Glomerular endothelial cell (primary cell): ENCODE measurements around the gene MAGI2. TPM values are rescaled to one million over a fixed set of nuclear protein-coding genes. Genes with fewer than 3 reads are reported as not detected.

Experiments used
- DNase-seq: peaks from one replicate; pipeline ENCODE4 v3.0.0-alpha.2; 2011; ENCODE audit warnings: low read depth, low spot score; ENCODE audit errors: extremely low read depth
- total RNA-seq: library from RNA; depleted of rRNA; stranded (reverse); fragments of >200 nt; gene quantifications from 2 replicates; pipeline ENCODE4 v1.2.3, GENCODE V29; 2015

The MAGI2 gene
- 6.6 and 6.7 TPM in 2 replicates for total RNA-seq

DNA sequence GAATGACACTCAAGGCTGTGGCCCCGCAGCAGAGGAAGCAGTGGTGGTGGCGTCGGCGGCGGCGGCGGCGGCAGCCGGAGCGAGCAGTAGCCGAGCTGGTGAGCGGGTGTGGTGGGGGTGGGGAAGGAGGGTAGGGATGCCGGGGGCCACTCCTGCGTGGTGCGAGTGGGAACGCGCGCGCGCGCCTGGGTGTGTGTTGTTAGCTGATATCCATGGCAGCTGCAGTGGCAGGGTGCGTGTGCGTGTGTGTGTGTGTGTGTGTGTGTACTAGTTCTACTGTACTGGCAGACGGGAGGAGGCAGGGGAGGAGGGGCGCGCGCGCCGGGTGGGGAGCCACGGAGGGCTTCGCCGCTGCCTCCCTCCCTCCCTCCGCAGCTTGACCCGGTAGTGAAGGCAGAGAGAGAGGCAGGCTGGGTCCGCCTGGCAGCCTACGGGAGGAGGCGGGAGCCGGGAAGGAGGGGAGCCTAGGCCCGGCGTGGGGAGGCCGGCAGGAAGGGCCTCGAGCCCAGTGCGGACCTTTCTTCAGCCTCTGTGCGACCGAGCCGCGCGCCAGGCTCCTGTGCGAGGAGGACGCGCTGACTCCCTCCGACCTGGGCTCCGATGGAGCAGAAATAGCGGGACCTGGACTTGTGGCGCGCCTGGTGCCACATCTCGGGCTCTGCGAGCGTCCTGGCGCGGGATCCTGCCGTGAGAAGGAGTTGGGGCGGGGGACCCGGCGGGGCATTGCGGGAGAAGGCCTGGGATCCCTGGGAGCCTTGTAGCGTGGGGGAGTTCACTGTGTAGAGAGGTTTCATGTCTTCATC, at the start of gene MAGI2:
MAGI2 (minus strand) TSS at position 110 of the 803 bp plus-strand sequence. CDS start 347 bp downstream, outside the sequence.
- no peak for DNase-seq

DNA sequence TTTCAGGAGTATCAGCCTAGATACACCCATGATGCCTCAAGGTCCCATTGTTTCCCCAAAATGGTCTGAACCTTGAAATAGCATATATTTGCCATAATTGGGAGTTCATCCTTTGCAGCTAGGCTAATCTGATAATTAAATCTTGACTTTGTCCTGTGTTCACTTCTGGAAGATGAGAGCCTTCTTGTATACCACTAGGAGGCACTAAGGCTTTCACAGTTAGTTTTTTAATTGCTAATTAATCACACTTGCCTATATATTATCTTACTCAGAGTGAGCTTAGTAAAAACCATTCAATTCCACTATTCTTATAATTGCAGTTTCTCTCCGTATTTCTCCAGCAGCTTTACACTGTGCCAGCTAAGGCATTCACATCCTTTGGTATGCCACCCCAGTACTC, 48.7 kb upstream of the MAGI2 start:
- no peak for DNase-seq

DNA sequence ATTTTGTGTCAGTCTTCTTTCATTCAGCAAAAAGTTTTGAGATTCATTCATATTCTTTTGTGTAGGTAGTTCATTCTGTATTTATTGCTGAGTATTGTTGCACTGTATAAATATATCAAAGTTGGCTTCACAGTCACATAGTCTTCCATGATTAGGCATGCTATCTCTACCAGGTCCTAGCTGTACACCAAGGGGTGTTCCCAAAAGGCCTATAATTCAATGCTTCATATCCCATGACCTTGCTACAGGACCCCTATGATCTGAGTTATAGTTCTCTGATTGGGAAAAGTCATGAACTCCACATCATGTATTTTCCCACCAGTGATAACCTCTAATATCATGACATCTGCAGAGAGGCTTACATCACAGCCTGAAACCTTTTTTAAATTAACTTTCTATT, 47.3 kb upstream of the MAGI2 start:
- DNase-seq: no peak

DNA sequence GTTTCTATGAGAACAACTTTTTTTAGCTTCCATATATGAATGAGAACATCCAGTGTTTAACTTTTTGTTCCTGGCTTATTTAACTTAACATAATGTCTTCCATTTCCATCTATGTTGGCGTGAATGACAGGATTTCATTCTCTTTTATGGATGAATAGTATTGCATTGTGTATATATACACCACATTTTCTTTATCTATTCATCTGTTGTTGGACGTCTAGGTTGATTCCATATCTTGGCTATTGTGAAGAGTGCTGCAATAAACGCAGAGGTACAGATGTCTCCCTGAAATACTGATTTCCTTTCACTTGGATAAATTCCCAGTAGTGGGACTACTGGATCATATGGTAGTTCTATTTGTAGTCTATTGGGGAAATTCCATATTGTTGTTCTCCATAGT, 44.3 kb upstream of the MAGI2 start:
- no peak for DNase-seq

DNA sequence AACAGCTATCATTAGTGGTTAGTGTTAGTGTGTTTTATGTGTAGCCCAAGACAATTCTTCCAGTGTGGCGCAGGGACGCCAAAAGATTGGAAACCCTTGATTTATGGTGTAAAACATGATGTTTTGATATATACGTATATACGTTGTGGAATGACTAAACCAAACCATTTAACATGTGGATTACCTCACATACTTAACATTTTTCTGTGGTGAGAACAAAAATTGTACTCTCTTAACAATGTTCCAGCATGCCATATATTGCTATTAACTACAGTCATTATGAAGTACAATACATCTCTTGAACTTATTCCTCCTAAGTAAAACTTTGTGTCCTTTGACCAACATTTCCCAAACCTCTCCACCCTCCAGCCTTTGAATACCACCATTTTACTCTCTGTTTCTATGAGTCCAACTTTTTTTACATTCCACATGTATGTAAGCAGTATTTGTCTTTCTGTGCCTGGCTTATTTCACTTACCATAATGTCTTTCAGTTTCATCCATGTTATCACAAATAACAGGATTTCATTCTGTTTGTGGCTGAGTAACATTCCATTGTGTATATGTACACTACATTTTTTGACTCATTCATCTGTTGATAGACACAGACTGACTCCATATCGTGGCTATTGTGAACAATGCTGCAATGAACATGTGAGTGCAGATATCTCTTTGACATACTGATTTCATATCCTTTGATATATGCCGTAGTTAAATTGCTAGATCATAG, 42.2 kb upstream of the MAGI2 start:
- no peak for DNase-seq

DNA sequence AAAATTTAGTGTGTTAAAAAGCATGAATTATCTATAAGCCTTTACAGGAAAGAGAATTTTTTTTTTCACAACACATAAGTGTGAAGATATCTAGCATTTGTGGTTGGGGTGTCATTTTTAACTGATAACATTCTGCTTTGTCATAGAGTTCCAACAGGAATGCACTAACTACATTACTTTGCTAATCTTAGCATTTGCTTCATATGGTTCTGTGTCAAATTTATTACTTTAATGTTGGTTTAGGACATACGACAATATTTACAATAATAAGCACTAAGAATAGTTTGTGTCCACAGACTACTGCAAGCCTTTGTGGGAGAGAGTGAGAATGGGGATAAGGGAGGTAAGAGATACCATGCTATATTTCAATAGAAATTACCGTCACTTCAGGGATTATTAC, 40.6 kb upstream of the MAGI2 start:
- DNase-seq: no peak

DNA sequence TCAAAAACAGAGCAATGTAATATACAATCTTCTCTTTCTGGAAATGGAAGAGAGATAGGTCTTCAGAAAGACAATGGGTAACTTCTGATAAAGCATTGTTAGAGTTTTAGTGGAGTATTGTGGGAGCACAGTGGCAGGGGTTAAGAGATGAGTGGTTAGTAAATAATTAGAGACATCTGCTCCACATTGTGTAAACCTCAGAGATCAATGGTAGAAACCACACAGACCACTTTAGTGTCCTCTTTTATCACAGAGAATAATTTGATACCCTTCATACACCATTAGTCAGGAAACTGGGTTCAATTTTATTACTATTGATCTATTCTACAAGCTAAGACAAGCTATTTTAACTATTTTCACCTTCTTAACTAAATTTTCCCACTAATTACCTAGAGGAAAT, 35.9 kb upstream of the MAGI2 start:
- DNase-seq: no peak

DNA sequence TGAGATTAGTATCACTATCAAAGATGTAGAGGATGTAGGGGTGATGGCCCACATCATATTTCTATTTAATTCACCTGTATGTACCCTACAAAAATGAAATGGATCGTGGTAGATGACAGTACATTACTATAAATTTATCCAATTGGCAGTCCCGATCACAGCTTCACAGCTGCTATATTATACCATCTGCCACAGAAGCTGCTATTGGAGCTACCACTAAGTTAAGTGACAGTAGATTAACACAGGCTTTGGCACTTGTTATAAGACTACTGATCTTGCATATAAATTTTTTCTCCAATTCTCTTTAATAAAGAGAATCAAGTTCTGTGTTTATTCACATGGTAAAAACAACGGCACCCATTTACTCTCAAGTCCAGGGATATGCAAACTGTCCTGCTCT, 24.9 kb upstream of the MAGI2 start:
- DNase-seq: no peak

DNA sequence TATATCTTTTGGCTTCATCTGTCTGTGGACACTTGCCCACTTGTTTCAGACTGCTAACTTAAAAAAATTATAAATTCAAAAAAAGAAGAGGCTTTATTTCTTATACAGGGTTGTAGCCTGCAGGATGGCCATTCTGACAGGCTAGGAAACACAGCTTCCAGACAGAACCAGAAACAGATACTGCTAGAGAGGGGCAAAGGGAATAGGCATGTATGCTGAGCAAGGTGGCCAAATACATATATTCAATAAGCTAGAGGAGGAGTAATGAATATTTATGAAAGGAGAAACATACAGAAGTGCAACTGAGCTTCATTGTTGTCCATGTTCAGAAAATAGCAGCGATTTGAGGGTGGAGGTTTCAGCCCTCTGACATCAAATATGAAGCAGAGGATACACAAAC, 22.0 kb upstream of the MAGI2 start:
- DNase-seq: no peak

DNA sequence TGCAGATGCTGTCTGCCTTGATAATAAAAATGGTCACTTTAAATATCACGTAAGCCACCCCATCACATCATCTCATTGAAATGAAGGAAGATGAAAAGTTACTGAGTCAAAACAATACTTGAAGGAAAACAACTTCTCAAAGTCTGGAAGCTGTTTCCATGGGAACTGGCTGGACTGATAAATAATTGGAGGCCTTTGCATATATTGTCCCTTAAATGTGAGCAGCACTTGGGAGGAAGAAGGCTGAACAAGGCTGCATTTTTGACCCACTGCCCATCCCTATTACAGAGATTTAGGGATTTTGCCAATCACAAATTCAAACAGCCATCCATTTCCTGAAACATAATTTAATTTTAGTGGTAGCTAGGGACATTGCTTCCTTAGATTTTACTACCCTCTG, 18.2 kb upstream of the MAGI2 start:
- no peak for DNase-seq

DNA sequence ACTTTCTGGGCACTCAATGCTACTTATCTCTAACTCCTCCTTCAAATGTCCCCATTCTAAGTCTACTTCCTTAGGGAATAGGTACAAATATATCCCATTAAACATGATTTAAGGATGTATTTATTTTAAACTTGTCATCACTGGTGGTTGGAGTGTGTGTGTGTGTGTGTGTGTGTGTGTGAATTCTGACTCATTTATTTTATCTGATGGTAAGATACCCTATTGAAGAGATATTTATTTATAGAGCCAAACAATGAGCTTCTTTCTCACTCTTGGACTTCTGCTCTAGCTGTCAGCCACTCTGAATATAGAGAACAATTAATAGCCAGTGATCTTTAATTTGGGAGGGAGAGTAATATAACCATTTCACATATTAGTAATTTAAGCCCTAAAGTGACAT, 17.8 kb upstream of the MAGI2 start:
- DNase-seq: no peak

DNA sequence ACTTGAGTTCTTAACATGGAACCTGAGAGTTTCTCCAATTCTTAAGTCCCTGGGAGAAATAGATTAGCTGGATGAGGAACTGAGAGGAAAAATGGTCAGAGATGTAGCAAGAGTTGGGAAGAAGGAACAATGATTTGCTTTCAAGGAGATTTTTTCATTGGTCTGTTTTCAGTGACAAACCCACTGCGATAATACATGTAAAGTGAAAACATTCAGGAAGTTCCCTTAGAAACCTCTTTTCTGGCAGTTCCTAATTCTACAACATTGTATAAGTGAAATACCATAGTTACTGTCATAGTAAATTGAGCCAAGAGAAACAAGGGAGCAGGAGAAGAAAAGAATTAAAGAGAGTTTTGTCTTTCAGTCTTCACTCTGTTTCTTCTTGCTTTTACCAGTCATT, 12.1 kb upstream of the MAGI2 start:
- no peak for DNase-seq

DNA sequence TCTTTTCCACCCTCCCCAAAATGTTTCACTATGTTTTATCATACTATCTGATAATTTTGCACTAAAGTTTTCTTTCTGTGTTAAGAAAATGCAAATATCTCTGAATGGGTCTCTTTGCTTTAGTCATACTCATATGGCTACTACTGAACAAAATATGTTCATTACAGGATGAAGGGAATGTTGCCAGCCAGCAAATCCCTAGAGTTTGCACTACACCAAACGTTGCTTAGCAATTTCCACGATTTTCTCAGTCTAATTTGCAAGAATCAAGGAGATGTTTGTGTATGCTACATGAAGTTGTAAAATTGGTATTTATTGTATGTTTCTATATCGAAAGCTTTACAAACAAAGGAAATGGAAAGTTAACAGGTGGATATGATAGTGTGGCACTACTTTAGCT, 10.6 kb upstream of the MAGI2 start:
- DNase-seq: no peak

DNA sequence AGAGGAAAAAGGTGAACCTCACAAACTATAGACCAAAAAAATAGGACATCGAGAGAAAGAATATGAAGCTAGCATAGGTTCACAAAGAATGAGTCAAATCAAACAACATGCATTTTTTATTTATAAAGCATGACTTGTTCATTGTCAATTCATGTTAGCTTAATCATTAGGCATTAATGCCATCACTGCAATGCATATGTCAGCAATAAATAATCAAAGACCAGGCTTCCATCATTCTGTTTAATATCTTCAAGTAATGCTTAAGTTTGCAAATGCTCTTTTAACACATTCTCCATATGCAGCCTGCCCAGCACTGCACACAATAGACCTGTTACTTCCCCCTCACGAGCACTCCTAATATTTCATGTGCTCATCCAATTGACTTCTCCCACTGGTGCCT, 8.9 kb upstream of the MAGI2 start:
- no peak for DNase-seq

DNA sequence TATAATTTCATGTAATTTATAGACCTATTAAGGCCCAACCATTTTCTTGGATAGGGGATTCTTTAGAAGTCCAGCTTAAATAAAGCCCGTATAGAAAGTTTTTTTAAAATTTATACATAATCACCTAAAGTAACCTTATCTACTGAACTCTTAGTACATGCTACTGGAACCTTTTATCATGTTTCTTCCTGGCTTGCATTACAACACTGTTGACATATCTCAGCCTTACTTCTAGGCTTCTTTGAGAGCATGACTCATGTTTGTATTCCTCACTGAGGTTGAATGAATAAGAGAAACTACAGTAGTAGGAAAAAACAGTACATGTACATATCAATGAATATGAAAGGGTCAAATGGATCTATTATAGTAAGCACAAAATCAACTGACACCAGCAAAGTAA, 8.2 kb upstream of the MAGI2 start:
- no peak for DNase-seq

DNA sequence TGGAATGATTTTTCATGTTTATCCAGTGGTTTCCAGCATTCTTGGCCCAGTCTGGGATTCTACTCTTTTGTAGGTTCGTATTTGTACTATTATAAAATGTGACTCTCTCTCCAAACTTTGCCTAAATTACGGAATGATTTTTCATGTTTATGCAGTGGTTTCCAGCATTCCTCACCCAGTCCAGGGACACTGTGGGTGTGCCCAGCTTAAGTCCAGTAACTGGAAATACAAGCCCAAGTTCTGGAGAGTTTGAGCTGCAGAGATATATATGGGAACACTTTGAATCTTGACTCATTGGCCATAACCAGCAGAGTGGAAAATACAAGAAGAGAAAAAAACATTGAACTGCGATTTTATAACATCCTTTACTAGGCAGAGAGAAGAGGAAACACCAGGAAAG, 5.9 kb upstream of the MAGI2 start:
- DNase-seq: no peak

DNA sequence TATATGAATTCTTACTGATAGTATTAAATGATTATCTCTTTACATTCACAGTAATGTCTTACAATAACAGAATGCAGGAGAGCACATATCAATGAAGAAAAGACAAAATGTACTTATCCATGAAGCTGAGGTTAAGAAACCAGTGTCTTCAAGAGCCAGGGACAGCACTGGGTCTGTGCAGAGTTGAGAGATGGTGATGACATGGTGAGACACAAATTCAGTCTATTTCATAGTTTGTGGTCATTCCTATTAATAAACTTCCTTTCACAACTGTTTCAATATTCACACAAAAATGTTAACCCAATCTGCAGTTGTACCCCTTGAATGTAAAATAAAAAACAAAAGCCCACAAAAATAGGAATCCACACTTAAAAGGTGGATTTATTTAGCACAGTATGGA, 5.3 kb upstream of the MAGI2 start:
- DNase-seq: no peak

DNA sequence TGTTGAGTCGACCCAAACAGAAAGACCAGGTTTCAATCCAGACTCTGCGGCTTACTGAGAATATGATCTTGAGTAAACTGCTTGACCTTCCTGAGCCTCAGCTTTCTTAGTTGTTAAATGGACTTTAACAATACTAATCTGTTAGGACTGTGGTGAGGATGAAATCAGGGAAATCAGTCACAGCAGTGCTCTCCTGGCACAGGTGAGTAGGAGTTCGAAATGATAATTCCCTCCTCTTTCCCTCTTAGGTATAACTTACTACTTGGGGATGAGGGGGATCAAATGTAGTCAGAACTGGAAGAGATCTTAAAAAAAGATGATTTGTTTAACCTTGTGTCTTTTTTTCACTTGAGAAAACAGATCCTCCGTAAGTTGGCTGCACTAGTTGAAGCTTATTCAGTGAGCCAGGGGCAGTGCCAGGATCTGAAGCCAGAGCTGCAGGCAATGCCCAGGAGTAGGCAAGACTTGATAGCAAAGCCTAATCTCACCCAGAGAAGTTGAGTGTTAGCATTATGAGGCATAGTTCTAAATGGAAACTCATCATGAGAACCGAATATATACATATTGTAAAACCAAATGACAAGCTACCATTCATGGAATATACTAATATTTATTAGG, 1.8 kb upstream of the MAGI2 start:
- DNase-seq: no peak

DNA sequence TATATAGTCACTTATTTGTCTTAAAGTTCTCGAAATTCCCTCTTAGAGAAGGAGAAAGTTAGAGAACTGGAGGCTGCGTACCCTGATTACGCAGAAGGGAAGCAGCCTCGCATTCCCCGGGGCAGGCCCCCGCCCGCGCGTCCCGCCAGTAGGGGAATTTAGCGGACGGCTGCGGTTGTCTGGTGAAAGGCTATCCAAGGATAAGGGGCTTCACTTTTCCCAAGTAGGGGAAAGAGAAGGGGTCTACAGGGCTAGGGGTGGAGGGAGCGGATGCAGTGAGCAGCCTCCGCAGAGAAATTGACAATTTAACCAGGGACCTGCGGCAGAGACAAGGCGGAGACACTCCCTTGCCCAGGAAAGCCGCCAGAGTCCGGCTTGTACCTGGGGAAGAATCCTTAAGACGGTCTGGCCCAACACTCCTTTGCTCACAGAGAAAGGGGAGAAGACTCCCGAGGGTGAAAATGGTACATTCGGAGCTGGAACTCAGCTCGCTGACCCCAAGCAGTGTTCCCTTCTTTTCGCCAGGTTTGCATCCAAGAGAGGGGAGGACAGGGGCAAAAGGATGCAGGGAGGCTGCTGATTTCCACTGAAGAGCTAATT, 994 bp upstream of the MAGI2 start:
- DNase-seq: no peak

DNA sequence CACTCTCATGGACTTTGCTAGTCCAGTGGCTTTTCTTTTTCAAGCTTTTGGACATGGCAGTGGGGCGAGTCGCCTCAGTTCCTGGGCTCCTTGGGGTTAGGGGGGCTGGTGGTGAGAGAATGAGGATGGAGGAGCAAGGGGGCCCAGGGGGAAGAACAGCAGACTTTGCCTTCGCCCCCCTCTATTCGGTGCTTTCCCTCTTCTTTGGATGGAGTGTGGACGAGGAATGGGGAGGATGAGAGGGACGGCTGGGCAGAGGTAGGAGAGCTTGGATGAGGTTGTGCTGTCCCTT, 255 bp downstream of the MAGI2 start:
- DNase-seq: no peak

DNA sequence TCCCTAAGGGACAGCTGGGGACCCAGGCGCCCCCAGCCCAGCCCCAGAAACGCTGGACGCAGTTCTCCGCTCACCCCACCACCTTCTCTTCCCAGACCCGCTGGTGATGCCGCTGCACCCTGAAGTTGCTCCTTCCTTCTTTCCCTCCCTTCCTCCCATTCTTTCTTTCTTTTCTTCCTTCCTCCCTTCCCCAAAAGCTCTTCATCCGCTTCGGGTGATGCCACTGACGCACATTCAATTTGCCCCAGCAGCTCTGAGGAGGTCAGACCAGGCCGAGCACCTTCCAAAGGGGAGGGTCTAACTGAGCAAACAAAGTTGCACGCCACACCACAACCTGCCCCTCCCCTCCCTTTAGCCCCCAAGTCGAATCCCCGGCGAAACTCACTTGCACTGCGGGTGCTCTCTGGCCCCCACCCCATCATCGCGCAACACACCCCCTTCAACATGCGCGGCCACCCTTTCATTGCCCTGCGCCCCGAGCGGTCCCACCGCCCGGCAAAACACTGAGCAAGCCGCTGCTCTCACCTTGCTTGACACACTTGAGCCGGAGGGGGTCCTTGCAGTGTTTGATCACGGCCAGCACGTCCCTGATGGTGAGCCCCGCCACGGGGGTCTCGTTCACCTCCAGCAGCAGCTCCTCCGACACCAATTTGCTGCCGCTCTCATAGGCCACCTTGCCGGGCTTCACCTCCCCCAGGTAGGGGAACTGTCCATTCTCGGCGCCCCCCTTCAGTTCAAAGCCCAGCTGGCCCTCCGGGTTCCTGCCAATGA, 787 bp downstream of the MAGI2 start:
- no peak for DNase-seq
